ENCODE results near the gene KDM3B.

KDM3B gene

GRCh38 chr5:138454121-138454520 lies 101.6 kb downstream of the KDM3B start:
- no peak for DNase-seq

DNA sequence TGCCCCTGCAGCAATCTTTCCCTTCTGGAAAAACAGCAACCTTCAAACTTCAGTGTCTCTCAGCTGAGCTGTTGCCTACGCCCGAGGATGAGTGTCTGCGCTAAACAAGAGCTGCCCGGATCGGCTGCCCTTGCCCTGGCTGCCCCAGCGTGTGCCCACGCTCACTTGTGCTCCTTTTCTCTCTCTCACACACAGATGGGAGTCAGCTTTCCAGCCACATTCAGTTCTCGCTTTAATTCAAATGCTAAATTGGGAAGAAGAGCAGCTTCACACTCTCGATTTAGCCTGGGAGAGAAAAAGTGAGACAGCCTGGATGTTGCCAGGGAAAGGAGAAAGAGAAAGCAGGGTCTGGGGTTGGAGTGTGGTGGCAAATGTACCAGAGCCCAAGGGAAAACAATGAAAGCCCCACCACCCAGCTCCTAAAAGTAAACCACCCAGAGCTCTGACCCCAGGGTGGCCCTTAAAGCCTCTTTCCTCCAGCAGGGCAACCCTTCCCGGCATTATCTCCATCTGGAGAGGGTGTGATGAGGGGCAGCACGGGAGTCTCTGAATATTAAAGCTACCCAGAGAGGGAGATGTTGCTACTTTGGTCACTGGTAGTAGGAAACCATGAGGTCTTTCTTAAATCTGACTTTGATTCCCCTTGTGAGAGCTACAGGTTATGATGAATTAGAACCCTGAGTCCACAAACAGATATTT lies 102.9 kb downstream of the KDM3B start:
- no peak for DNase-seq

GRCh38 chr5:138457531-138458275 lies 105.2 kb downstream of the KDM3B start:
- DNase-seq, result no peak

DNA sequence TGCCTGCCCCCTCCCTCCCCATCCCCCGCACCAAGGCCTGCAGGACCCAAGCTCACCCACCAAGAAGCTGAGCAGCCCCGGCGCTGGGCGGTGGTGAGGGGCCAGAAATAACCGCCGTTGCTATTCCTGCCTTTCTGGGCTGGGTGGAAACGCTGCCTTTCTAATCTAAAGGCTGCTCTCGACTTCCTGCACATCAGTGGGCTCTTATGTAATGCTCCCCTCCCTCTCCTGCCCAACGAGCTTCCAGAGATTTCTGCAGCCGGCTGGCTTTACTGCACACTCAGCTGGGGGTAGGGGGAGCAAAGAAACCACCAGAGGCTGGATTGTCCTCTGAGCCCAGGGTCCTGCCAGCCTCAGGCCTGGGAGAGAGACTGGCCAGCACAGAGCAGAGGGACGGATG lies 105.9 kb downstream of the KDM3B start:
- no peak for DNase-seq

DNA sequence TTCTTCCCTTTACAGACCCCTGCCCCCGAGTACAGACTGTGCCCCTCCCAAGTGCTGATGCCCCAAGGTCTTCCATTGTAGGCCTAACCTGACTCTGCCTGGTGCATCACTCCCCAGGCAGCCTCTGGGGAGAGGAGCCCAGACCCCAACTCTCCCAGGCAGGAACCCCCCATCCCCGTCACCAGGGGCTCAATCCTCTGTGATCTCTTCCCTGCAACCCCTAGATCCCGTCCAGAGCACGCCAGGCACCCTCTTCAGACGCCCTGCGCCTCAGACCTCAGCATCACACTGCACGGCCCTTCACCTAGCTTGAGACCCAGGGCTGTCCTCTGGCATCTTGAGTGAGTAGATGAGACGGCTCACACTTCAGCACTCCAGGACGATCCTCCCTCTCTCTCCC lies 106.4 kb downstream of the KDM3B start:
- no peak for DNase-seq

GRCh38 chr5:138459311-138459933 lies 106.9 kb downstream of the KDM3B start:
- no peak for DNase-seq

DNA sequence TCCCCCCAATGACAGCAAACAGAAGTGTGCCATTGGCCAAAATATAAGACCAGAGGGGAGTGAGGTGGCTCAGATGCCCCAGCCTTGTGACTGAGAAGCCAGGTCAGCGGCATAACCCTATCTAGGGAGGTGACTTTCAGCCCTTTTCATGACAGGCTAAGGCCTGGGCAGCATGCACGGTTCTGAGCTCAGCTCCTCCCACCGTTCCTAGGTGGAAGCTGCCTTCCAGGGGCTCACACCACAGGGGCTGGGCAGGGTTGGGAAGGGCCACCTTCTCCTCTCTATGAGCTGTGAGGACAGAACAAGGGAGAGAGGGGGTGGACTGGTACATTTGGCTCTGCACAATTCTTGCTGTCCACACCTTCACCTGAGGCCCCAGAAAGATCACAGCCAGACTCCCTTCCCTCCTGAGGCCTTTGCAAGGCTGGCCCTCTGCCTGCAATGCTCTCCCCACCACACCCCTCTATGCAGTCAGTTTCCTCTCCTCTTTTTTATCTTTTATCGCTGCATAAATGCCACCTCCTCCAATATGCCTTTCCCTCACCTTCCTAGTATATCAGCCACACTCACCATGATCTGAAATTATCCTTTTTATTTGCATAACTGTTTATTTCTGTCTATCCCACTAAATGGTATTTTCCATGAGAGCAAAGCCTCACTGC lies 107.7 kb downstream of the KDM3B start:
- no peak for DNase-seq

DNA sequence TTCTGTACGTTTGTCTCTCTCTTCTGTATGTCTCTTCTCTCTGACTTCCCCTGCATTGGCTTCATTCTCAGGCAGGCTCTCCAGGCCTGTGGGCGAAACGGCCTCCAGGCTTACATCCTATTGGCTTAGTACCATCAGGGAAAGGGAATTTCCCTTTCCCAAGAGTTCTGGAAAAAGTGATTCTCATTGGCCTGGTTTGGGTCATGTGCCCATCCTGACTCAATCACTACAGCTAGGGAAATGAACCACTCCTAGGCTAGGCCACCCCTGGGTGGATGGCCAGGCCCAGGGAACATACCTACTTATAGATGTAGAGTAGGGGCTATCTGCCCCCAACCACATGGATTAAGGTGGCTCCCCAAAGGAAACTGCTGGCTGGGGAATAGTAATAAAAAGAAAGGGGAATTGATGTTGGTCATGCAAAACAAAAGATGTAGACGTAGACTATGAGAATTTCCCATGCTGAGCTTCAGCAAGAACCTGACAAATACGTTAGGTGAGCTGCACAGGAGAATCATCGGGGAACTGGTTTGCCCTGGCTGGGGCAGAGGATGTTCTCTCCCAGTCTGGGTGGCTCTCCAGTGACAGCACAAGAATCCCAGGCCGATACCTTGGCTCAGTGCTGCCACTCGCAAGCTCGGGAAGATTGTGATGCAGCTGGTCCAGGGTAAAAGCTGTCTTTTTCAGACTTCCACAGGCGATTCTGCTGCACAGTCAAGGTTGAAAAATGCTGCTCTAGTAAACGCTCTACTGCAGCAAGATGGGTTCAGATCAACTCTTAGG lies 109.0 kb downstream of the KDM3B start:
- DNase-seq, result no peak

DNA sequence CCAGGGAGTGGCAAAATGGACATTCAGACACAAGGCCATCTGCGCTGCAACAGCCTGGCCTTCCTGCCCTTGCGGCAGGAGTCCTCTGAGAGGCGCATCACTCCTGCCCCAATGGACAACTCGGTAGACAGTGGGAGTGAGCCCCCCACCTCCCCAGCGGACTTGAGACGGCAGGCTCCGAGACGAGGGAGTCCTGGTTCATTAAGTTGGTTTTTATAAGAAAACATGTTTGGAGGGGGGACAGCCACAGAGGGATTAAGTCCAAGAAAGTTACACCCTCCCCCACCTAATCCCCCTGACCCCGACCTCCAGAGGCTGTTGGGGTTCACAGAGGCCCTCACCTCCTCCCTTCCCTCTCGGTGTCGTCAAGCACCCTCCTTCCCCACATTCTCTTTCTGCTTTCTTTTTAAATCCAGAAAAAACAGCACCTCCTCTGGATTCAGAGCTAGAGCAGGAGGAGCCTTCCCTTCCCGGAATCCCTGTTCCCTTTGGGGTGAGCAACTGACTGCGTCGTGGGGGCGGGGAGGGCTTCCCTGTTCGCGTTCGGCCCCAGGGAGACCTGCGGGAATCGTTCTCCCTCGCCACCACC lies 111.0 kb downstream of the KDM3B start:
- DNase-seq, result peak; percentile 43

- peak; percentile 75 for DNase-seq
Measured at GRCh38 chr5:138464008-138464387, 111.5 kb downstream of the KDM3B start.

- DNase-seq, result peak; percentile 94
Measured at GRCh38 chr5:138464388-138465260, 112.1 kb downstream of the KDM3B start.

DNA sequence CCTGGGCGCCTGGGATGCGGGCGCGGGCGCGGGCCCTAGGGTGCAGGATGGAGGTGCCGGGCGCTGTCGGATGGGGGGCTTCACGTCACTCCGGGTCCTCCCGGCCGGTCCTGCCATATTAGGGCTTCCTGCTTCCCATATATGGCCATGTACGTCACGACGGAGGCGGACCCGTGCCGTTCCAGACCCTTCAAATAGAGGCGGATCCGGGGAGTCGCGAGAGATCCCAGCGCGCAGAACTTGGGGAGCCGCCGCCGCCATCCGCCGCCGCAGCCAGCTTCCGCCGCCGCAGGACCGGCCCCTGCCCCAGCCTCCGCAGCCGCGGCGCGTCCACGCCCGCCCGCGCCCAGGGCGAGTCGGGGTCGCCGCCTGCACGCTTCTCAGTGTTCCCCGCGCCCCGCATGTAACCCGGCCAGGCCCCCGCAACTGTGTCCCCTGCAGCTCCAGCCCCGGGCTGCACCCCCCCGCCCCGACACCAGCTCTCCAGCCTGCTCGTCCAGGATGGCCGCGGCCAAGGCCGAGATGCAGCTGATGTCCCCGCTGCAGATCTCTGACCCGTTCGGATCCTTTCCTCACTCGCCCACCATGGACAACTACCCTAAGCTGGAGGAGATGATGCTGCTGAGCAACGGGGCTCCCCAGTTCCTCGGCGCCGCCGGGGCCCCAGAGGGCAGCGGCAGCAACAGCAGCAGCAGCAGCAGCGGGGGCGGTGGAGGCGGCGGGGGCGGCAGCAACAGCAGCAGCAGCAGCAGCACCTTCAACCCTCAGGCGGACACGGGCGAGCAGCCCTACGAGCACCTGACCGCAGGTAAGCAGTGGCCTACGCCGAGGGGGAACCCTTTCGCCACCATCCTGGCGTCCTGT lies 113.0 kb downstream of the KDM3B start, which contains the start of gene EGR1:
Gene EGR1 (plus strand): TSS at position 219 of the 864 bp plus-strand sequence. CDS start 283 bp downstream, at position 502.
- peak; percentile 74 for DNase-seq

DNA sequence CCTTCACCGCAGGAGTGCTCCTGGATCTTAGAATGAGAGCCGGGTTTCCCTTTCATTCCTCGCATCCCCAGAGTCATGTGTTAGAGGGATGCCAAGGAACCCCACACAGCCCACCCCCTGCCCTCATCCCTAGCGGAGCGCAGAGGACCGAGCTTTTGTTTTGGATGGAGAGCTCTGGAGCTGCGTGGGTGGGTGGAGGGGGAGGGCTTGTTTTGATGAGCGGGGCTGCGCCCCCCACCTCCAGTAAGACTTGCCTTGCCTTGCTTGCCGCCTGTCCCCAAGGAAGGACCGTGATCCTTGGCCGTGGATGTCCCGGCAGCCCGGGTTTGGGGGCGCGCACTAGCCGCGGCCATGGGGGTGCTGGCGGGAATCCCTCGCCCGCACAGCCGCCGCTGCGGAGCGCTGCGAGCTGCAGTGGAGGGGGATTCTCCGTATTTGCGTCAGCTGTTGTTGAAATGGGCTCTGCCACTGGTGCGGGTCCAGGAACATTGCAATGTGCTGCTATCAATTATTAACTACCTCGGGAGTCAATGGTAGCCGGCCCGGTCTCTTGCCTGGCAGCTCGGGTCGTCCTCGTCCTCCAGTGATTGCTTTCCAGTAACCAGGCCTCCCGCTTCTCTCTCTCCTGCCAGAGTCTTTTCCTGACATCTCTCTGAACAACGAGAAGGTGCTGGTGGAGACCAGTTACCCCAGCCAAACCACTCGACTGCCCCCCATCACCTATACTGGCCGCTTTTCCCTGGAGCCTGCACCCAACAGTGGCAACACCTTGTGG lies 113.8 kb downstream of the KDM3B start:
- DNase-seq, result no peak

DNA sequence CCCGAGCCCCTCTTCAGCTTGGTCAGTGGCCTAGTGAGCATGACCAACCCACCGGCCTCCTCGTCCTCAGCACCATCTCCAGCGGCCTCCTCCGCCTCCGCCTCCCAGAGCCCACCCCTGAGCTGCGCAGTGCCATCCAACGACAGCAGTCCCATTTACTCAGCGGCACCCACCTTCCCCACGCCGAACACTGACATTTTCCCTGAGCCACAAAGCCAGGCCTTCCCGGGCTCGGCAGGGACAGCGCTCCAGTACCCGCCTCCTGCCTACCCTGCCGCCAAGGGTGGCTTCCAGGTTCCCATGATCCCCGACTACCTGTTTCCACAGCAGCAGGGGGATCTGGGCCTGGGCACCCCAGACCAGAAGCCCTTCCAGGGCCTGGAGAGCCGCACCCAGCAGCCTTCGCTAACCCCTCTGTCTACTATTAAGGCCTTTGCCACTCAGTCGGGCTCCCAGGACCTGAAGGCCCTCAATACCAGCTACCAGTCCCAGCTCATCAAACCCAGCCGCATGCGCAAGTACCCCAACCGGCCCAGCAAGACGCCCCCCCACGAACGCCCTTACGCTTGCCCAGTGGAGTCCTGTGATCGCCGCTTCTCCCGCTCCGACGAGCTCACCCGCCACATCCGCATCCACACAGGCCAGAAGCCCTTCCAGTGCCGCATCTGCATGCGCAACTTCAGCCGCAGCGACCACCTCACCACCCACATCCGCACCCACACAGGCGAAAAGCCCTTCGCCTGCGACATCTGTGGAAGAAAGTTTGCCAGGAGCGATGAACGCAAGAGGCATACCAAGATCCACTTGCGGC lies 114.6 kb downstream of the KDM3B start:
- no peak for DNase-seq

GRCh38 chr5:138467711-138468132 lies 115.2 kb downstream of the KDM3B start:
- DNase-seq, result no peak

GRCh38 chr5:138468133-138468965 lies 115.9 kb downstream of the KDM3B start:
- no peak for DNase-seq

- DNase-seq, result no peak
Measured at GRCh38 chr5:138468966-138469539, 116.6 kb downstream of the KDM3B start.

Measured in NCI-H1694 (cell line).